Sigmoid colon (tissue), 7 donors: ENCODE measurements around the gene CDX1. TPM values are rescaled to one million over a fixed set of nuclear protein-coding genes. Genes with fewer than 3 reads are reported as not detected.

Source experiments
- DNase-seq: peaks from one replicate; pipeline ENCODE4 v3.0.0-alpha.2; 2019
- H3K27ac ChIP-seq, 4 donors: fragments of 200-600 bp; sonication (generic); one replicate each; pipeline ENCODE4 v1.5.1; 2016 to 2019; ENCODE audit warnings: mild to moderate bottlenecking in 1 of 4
- H3K27me3 ChIP-seq, 3 donors: fragments of 200-600 bp; sonication (generic); one replicate each; pipeline ENCODE4 v1.5.1; 2019; ENCODE audit warnings: mild to moderate bottlenecking in 1 of 3
- H3K36me3 ChIP-seq, 4 donors: fragments of 200-600 bp; sonication (generic); one replicate each; pipeline ENCODE4 v1.5.1; 2016 to 2019
- H3K4me1 ChIP-seq, 4 donors: fragments of 200-600 bp; sonication (generic); one replicate each; pipeline ENCODE4 v1.5.1; 2017 to 2019
- H3K4me3 ChIP-seq, 4 donors: fragments of 200-600 bp; sonication (generic); one replicate each; pipeline ENCODE4 v1.5.1; 2017 to 2019; ENCODE audit warnings: mild to moderate bottlenecking in 2 of 4, moderate library complexity in 1 of 4
- H3K9me3 ChIP-seq, 4 donors: fragments of 200-600 bp in 3 of 4; sonication (generic) in 3 of 4; one replicate each; pipeline versions ENCODE4 v1.5.1 to v1.6.1; 2013 to 2019
- CTCF ChIP-seq, 4 experiments: fragments of 450-650 bp in 3 of 4; fragments of 200-600 bp in 1 of 4; IDR thresholded peaks; one replicate each; pipeline ENCODE4 v1.5.1; 2016 to 2019; ENCODE audit warnings: antibody characterized with exemption in 4 of 4, mild to moderate bottlenecking in 3 of 4, moderate library complexity in 2 of 4
- EP300 ChIP-seq, 4 donors: sonication (generic); formaldehyde crosslinking; IDR thresholded peaks; one replicate each; pipeline ENCODE4 v1.6.1; 2017; ENCODE audit warnings: antibody characterized with exemption in 4 of 4
- POLR2A ChIP-seq, 2 donors: fragments of 450-650 bp; IDR thresholded peaks; one replicate each; pipeline ENCODE4 v1.6.1; 2016; ENCODE audit warnings: antibody characterized with exemption in 2 of 2, mild to moderate bottlenecking in 2 of 2, moderate library complexity in 2 of 2
- POLR2AphosphoS5 ChIP-seq, 4 donors: sonication (generic); formaldehyde crosslinking; IDR thresholded peaks; one replicate each; pipeline ENCODE4 v1.6.1; 2017; ENCODE audit warnings: antibody characterized with exemption in 4 of 4
- WGBS, 2 donors: extraction: QIAGEN DNeasy Blood & Tissue Kit; methylation state at CpG; one replicate each; pipeline ENCODE4 v1.1.7; 2013; 5-methylcytosine and 5-hydroxymethylcytosine counted together
- intact Hi-C: fragments of 100-400 bp; cut with DNase I; formaldehyde crosslinking; loops from one replicate; pipeline ENCODE4 v1.15.1; 2023
- polyA plus RNA-seq, 3 donors: library from polyadenylated mRNA; stranded (reverse); fragments of 200-250 nt; gene quantifications; one replicate each; pipeline ENCODE4 v1.2.3, GENCODE V29; 2013
- total RNA-seq, 4 donors: library from RNA; depleted of rRNA; stranded (reverse); fragments of >200 nt; gene quantifications; one replicate each; pipeline ENCODE4 v1.1.0, GENCODE V29; 2016
- donor health status: healthy with polysubstance abuse.
- donor health status: Bipolar disorder and iron deficiency.
- donor health status: healthy.

CDX1 gene
- total and polyA plus RNA-seq, 7 donors, result 0.71 to 455 (median 325) TPM; not detected in 2

- TF ChIP-seq CTCF (IDR thresholded peaks at IDR 0.05) (peak; percentile 71 to 95 (median 92)), POLR2A (IDR thresholded peaks at IDR 0.05) (no peak), POLR2AphosphoS5 (IDR thresholded peaks at IDR 0.05) (no peak)
- Histone ChIP-seq H3K4me3 (no peak overlapping the region), H3K27ac (peak overlapping the region in 3 of 4 donors; percentile 85 to 92 (median 89)), H3K9me3 (no peaks in the 10 kb centered on the region), H3K27me3 (peaks cover 0 to 4% (median under 1%) of the 10 kb centered on the region in 3 donors), H3K4me1 (peaks cover 0 to 19% (median 3%) of the 10 kb centered on the region in 4 donors), H3K36me3 (no peaks in the 10 kb centered on the region)
- intact Hi-C loops, result loop anchor here (1.0 to 10.0 kb wide), 2 partner anchors 57 to 193 kb away; partner anchors contain the start of gene TCOF1
- WGBS, 2 donors, result 15 to 47% methylated on average over 14 of the region's 14 CpGs
- DNase-seq, result peak; percentile 89
Measured at GRCh38 chr5:150161242-150162141, 5.1 kb upstream of the CDX1 start.

GRCh38 chr5:150162142-150162513 is 4.5 kb upstream of the CDX1 start:
- Histone ChIP-seq H3K4me1 (peaks cover 0 to 19% (median 2%) of the 10 kb centered on the region in 4 donors), H3K27ac (peak overlapping the region in 2 of 4 donors; percentile 7 to 89), H3K9me3 (no peaks in the 10 kb centered on the region), H3K36me3 (no peaks in the 10 kb centered on the region), H3K27me3 (peaks cover 2 to 10% (median 7%) of the 10 kb centered on the region in 3 donors), H3K4me3 (no peak overlapping the region)
- no peak for DNase-seq
- intact Hi-C loops, result loop anchor here (10.0 kb wide), 1 partner anchor 193 kb away; the partner anchor contains the start of gene TCOF1
- TF ChIP-seq POLR2A (IDR thresholded peaks at IDR 0.05) (peak in 1 of 2 donors; percentile 58), EP300 (IDR thresholded peaks at IDR 0.05) (no peak)
- 15 to 67% methylated on average over 3 of the region's 3 CpGs for WGBS, 2 donors

- H3K27me3 ChIP-seq, result peaks cover 5 to 19% (median 9%) of the 10 kb centered on the region in 3 donors
- intact Hi-C loops, result loop anchor here (10.0 kb wide), 1 partner anchor 192 kb away; the partner anchor contains the start of gene TCOF1
- WGBS, 2 donors, result 50 to 67% methylated on average over 3 of the region's 3 CpGs
- H3K27ac ChIP-seq, result peak overlapping the region; percentile 47 to 64 (median 56)
- TF ChIP-seq POLR2AphosphoS5 (IDR thresholded peaks at IDR 0.05), result no peak
- TF ChIP-seq CTCF (IDR thresholded peaks at IDR 0.05), result no peak
- no peak for TF ChIP-seq POLR2A (IDR thresholded peaks at IDR 0.05)
- TF ChIP-seq EP300 (IDR thresholded peaks at IDR 0.05), result no peak
- DNase-seq, result no peak
- no peaks in the 10 kb centered on the region for H3K9me3 ChIP-seq
- H3K4me3 ChIP-seq, result no peak overlapping the region
- peaks cover 0 to 16% (median 2%) of the 10 kb centered on the region in 4 donors for H3K4me1 ChIP-seq
- H3K36me3 ChIP-seq, result no peaks in the 10 kb centered on the region
Measured at GRCh38 chr5:150163035-150163434, 3.5 kb upstream of the CDX1 start.

GRCh38 chr5:150163547-150164059 is 3.0 kb upstream of the CDX1 start:
- H3K36me3 ChIP-seq, result no peaks in the 10 kb centered on the region
- 10 to 47% methylated on average over 13 of the region's 13 CpGs for WGBS, 2 donors
- peak overlapping the region; percentile 47 to 64 (median 56) for H3K27ac ChIP-seq
- peaks cover 0 to 12% (median 2%) of the 10 kb centered on the region in 4 donors for H3K4me1 ChIP-seq
- intact Hi-C loops, result loop anchor here (10.0 kb wide), 1 partner anchor 191 kb away; the partner anchor contains the start of gene TCOF1
- H3K9me3 ChIP-seq, result no peaks in the 10 kb centered on the region
- DNase-seq, result peak; percentile 89
- no peak for TF ChIP-seq EP300 (IDR thresholded peaks at IDR 0.05)
- TF ChIP-seq POLR2A (IDR thresholded peaks at IDR 0.05), result no peak
- TF ChIP-seq CTCF (IDR thresholded peaks at IDR 0.05), result no peak
- TF ChIP-seq POLR2AphosphoS5 (IDR thresholded peaks at IDR 0.05), result no peak
- peaks cover 7 to 25% (median 9%) of the 10 kb centered on the region in 3 donors for H3K27me3 ChIP-seq
- H3K4me3 ChIP-seq, result no peak overlapping the region
